Stomach (tissue), 9 donors: ENCODE results near the gene SRPK3. TPM values are rescaled to one million over a fixed set of nuclear protein-coding genes. Genes with fewer than 3 reads are reported as not detected.
A peak's percentile ranks its signal among the peaks of the same experiment; 100 is the strongest.

Source experiments
- DNase-seq, 2 donors: peaks; one replicate each; pipeline versions ENCODE4 v3.0.0 to v3.0.0-alpha.2; 2013 to 2019
- H3K27ac ChIP-seq, 5 donors: fragments of 200-600 bp in 4 of 5; sonication (generic) in 4 of 5; one replicate each; pipeline ENCODE4 v1.5.1; 2013 to 2019; ENCODE audit warnings: mild to moderate bottlenecking in 1 of 5, moderate library complexity in 1 of 5
- H3K27me3 ChIP-seq, 3 donors: fragments of 200-600 bp; sonication (generic); one replicate each; pipeline ENCODE4 v1.5.1; 2017 to 2019; ENCODE audit warnings: mixed run types in 1 of 3
- H3K36me3 ChIP-seq, 4 donors: fragments of 200-600 bp; sonication (generic); 1 replicate in 3 of 4; 2 replicates in 1 of 4; pipeline ENCODE4 v1.5.1; 2016 to 2019
- H3K4me1 ChIP-seq, 4 donors: fragments of 200-600 bp; sonication (generic); one replicate each; pipeline ENCODE4 v1.5.1; 2016 to 2019
- H3K4me3 ChIP-seq, 4 donors: fragments of 200-600 bp; sonication (generic) in 3 of 4; one replicate each; pipeline ENCODE4 v1.5.1; 2016 to 2019; ENCODE audit warnings: mild to moderate bottlenecking in 1 of 4
- H3K9me3 ChIP-seq, 4 donors: fragments of 200-600 bp; sonication (generic); one replicate each; pipeline ENCODE4 v1.5.1; 2016 to 2019
- EP300 ChIP-seq: sonication (generic); formaldehyde crosslinking; IDR thresholded peaks from one replicate; pipeline ENCODE4 v1.6.1; 2017; ENCODE audit warnings: antibody characterized with exemption
- POLR2A ChIP-seq, 4 donors: fragments of 450-650 bp; IDR thresholded peaks; one replicate each; pipeline ENCODE4 v1.6.1; 2016; ENCODE audit warnings: antibody characterized with exemption in 4 of 4, control low read depth in 2 of 4, mild to moderate bottlenecking in 1 of 4, moderate library complexity in 1 of 4
- POLR2AphosphoS5 ChIP-seq, 3 donors: sonication (generic); formaldehyde crosslinking; IDR thresholded peaks; one replicate each; pipeline ENCODE4 v1.6.1; 2016; ENCODE audit warnings: antibody characterized with exemption in 3 of 3
- WGBS, 5 donors: extraction: QIAGEN DNeasy Blood & Tissue Kit in 3 of 5; methylation state at CpG; one replicate each; pipeline versions ENCODE4 v1.1.5 to v1.1.7; 2013 to 2018; 5-methylcytosine and 5-hydroxymethylcytosine counted together
- intact Hi-C: fragments of 100-400 bp; cut with DNase I; formaldehyde crosslinking; loops from one replicate; pipeline ENCODE4 v1.15.1; 2023; ENCODE audit warnings: low total_unique reads
- polyA plus RNA-seq, 3 donors: library from polyadenylated mRNA; stranded (reverse); fragments of 200-250 nt; gene quantifications; one replicate each; pipeline ENCODE4 v1.2.3, GENCODE V29; 2013
- total RNA-seq, 5 donors: library from RNA; depleted of rRNA; stranded (reverse); fragments of >200 nt; gene quantifications; one replicate each; pipeline versions ENCODE4 v1.1.0 to v1.2.3, GENCODE V29; 2014 to 2016
- TF ChIP-seq, protein P1 (sequence below), 7 experiments: fragments of 450-650 bp in 4 of 7; fragments of 200-600 bp in 3 of 7; sonication (generic) in 3 of 7; IDR thresholded peaks; one replicate each; pipeline ENCODE4 v1.5.1; 2016 to 2019; ENCODE audit warnings: antibody characterized with exemption in 7 of 7, control low read depth in 2 of 7, mild to moderate bottlenecking in 1 of 7
- donor health status: healthy with polysubstance abuse.
- donor health status: Bipolar disorder and iron deficiency.
- donor health status: healthy.

Gene SRPK3
- total and polyA plus RNA-seq, 8 donors = 0.35 to 3.6 (median 1.3) TPM; not detected in 2

DNA sequence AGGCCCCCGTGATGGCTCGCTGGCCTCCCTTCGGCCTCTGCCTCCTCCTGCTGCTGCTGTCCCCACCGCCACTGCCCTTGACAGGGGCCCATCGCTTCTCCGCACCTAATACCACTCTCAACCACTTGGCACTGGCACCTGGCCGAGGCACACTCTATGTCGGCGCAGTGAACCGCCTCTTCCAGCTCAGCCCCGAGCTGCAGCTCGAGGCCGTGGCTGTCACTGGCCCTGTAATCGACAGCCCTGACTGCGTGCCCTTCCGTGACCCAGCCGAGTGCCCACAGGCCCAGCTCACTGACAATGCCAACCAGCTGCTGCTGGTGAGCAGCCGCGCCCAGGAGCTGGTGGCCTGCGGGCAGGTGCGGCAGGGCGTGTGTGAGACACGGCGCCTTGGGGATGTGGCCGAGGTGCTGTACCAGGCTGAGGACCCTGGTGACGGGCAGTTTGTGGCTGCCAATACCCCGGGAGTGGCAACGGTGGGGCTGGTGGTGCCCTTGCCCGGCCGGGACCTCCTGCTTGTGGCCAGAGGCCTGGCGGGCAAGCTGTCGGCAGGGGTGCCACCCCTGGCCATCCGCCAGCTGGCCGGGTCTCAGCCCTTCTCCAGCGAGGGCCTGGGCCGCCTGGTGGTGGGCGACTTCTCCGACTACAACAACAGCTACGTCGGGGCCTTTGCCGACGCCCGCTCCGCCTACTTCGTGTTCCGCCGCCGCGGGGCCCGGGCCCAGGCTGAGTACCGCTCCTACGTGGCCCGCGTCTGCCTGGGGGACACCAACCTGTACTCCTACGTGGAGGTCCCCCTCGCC, 13.8 kb upstream of the SRPK3 start:
- Histone ChIP-seq H3K4me1 (peaks cover 0 to 34% (median 26%) of the 10 kb centered on the region in 4 donors), H3K4me3 (no peak overlapping the region), H3K27me3 (peaks cover 0 to 3% (median 0%) of the 10 kb centered on the region in 3 donors), H3K27ac (no peak overlapping the region), H3K36me3 (peaks cover 0 to 22% (median 2%) of the 10 kb centered on the region in 4 donors), H3K9me3 (no peaks in the 10 kb centered on the region)
- intact Hi-C loops = no loop called here
- peak in 1 of 2 donors; percentile 11 for DNase-seq
- 68 to 86% (median 83%) methylated on average over 25 to 55 of the region's 56 CpGs for WGBS, 5 donors
- TF ChIP-seq, protein P1, sequence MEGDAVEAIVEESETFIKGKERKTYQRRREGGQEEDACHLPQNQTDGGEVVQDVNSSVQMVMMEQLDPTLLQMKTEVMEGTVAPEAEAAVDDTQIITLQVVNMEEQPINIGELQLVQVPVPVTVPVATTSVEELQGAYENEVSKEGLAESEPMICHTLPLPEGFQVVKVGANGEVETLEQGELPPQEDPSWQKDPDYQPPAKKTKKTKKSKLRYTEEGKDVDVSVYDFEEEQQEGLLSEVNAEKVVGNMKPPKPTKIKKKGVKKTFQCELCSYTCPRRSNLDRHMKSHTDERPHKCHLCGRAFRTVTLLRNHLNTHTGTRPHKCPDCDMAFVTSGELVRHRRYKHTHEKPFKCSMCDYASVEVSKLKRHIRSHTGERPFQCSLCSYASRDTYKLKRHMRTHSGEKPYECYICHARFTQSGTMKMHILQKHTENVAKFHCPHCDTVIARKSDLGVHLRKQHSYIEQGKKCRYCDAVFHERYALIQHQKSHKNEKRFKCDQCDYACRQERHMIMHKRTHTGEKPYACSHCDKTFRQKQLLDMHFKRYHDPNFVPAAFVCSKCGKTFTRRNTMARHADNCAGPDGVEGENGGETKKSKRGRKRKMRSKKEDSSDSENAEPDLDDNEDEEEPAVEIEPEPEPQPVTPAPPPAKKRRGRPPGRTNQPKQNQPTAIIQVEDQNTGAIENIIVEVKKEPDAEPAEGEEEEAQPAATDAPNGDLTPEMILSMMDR (IDR thresholded peaks at IDR 0.05) = no peak
- no peak for TF ChIP-seq EP300
- TF ChIP-seq POLR2A (IDR thresholded peaks at IDR 0.05) = no peak
- TF ChIP-seq POLR2AphosphoS5 (IDR thresholded peaks at IDR 0.05) = no peak

DNA sequence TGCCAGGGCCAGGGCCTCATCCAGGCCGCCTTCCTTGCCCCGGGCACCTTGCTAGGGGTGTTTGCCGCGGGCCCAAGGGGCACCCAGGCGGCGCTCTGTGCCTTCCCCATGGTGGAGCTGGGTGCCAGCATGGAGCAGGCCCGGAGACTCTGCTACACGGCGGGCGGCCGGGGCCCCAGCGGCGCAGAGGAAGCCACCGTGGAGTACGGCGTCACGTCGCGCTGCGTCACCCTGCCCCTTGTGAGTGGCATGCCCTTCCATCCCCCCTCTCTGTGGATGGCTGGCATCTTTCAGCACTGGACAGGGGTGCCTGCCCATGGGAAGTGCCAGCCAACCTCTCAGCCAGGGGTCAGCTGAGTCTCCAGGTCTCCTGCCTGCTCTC, 13.2 kb upstream of the SRPK3 start:
- TF ChIP-seq, protein P1 (IDR thresholded peaks at IDR 0.05) = no peak
- H3K9me3 ChIP-seq = no peaks in the 10 kb centered on the region
- intact Hi-C loops = no loop called here
- H3K27ac ChIP-seq = no peak overlapping the region
- H3K27me3 ChIP-seq = peaks cover 0 to 3% (median 0%) of the 10 kb centered on the region in 3 donors
- H3K4me1 ChIP-seq = peaks cover 0 to 34% (median 26%) of the 10 kb centered on the region in 4 donors
- no peak overlapping the region for H3K4me3 ChIP-seq
- peak in 1 of 2 donors; percentile 1 for DNase-seq
- peaks cover 0 to 28% (median 2%) of the 10 kb centered on the region in 4 donors for H3K36me3 ChIP-seq
- 82 to 98% (median 90%) methylated on average over 5 to 18 of the region's 20 CpGs; no CpG with 5 or more reads in 1 of the 5 donors for WGBS, 5 donors

DNA sequence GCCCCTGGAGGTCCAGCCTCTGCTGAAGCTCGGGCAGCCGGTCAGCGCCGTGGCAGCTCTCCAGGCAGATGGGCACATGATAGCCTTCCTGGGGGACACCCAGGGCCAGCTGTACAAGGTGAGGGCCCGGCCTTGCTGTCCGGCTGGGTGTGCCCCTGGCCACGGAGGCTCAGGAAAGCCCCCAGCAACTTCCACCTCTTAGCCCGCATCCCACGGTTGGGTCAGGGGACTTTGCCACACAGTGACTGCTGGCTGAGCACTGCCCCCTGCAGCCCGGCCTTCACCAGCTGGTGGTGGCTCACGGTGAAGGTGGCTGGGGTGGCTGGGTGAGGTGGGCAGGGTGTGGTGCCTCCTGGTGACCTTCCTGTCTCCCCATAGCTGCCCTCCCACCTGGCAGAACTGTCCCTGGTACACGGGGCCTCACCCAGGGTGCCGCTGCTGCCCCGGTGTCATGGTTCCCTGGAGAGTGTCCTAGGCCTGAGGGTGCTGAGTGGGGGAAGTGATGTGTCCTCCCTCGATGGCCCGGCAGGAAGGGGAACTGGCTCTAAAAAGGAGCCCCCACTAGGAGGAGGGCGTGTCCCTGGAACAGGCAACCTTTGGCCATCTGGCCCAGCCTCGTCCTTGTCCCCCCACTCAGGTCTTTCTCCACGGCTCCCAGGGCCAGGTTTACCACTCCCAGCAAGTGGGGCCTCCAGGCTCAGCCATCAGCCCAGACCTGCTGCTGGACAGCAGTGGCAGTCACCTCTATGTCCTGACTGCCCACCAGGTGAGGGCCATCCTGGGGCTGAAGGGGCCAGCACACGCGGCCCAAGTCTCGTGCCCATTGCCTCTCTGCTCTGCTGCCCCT, 12.3 kb upstream of the SRPK3 start:
- Histone ChIP-seq H3K36me3 (peaks cover 0 to 34% (median 2%) of the 10 kb centered on the region in 4 donors), H3K27me3 (peaks cover 0 to 3% (median 0%) of the 10 kb centered on the region in 3 donors), H3K4me1 (peaks cover 0 to 34% (median 26%) of the 10 kb centered on the region in 4 donors), H3K9me3 (no peaks in the 10 kb centered on the region), H3K4me3 (no peak overlapping the region), H3K27ac (no peak overlapping the region)
- peak in 1 of 2 donors; percentile 11 for DNase-seq
- no peak for TF ChIP-seq EP300
- no peak for TF ChIP-seq POLR2A (IDR thresholded peaks at IDR 0.05)
- no peak for TF ChIP-seq POLR2AphosphoS5 (IDR thresholded peaks at IDR 0.05)
- TF ChIP-seq, protein P1 (IDR thresholded peaks at IDR 0.05) = no peak
- 76 to 91% (median 85%) methylated on average over 8 to 22 of the region's 22 CpGs for WGBS, 5 donors
- intact Hi-C loops = no loop called here

DNA sequence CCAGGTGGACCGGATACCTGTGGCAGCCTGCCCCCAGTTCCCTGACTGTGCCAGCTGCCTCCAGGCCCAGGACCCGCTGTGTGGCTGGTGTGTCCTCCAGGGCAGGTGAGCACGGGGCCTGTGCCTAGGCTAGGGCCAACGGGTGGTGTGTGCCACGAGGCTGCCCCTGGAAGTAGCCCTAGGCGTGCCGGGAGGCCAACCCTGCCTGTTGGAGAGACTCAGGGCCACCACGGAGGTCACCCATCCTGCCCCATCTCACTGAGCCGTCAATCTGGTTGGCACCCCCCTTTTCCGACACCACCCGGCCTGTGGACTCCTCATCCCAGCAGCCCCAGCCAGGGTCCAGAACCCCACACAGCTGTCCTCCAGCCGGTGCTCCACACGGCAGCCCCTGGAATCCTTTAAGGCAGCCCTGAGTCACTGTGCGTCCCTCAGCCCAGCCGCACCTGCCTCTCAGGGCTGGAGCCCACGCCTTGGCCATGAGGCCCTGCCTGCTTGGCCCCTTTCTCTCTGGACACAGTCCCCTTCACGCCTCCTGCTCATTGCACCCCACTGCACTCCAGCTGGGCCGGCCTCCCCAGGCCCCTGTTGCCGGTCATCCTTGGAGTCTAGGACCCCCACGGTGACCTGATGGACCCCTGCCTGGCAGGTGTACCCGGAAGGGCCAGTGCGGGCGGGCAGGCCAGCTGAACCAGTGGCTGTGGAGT, 11.5 kb upstream of the SRPK3 start:
- Histone ChIP-seq H3K27me3 (peaks cover 0 to 3% (median 0%) of the 10 kb centered on the region in 3 donors), H3K4me3 (no peak overlapping the region), H3K4me1 (peaks cover 0 to 29% (median 20%) of the 10 kb centered on the region in 4 donors), H3K36me3 (peaks cover 0 to 42% (median 4%) of the 10 kb centered on the region in 4 donors), H3K27ac (no peak overlapping the region), H3K9me3 (no peaks in the 10 kb centered on the region)
- intact Hi-C loops = no loop called here
- DNase-seq = peak in 1 of 2 donors; percentile 1
- TF ChIP-seq POLR2A (IDR thresholded peaks at IDR 0.05) = no peak
- TF ChIP-seq EP300 = no peak
- TF ChIP-seq, protein P1 (IDR thresholded peaks at IDR 0.05) = no peak
- TF ChIP-seq POLR2AphosphoS5 (IDR thresholded peaks at IDR 0.05) = no peak
- WGBS, 5 donors = 80 to 91% (median 90%) methylated on average over 16 to 23 of the region's 23 CpGs
